Endodermal cell (in vitro differentiated cells): Measurements from ENCODE around the gene LRIG1. TPM values are rescaled to one million over a fixed set of nuclear protein-coding genes. Genes with fewer than 3 reads are reported as not detected.

Source experiments
- DNase-seq: peaks from one replicate; pipeline ENCODE4 v3.0.0-alpha.2; 2017
- H3K27ac ChIP-seq: 2 replicates; pipeline ENCODE4 v1.5.1; 2013; ENCODE audit warnings: mild to moderate bottlenecking, low read depth, low read length, moderate library complexity
- H3K27me3 ChIP-seq: 2 replicates; pipeline ENCODE4 v1.6.1; 2013; ENCODE audit warnings: mild to moderate bottlenecking, low read length, moderate library complexity; ENCODE audit not compliant: insufficient read depth, control insufficient read depth, poor library complexity, severe bottlenecking
- H3K36me3 ChIP-seq: 2 replicates; pipeline ENCODE4 v1.7.0; 2013; ENCODE audit warnings: mild to moderate bottlenecking, low read length, moderate library complexity; ENCODE audit not compliant: control insufficient read depth, insufficient read depth
- H3K4me1 ChIP-seq: one replicate; pipeline ENCODE4 v1.7.0; 2013; ENCODE audit warnings: low read length; ENCODE audit not compliant: control insufficient read depth, insufficient read depth
- H3K4me3 ChIP-seq: 2 replicates; pipeline ENCODE4 v1.5.1; 2013; ENCODE audit warnings: mild to moderate bottlenecking, low read length, moderate library complexity
- H3K9ac ChIP-seq: 2 replicates; pipeline ENCODE4 v1.6.1; 2013; ENCODE audit warnings: mild to moderate bottlenecking, low read length, moderate library complexity; ENCODE audit not compliant: poor library complexity, severe bottlenecking; ENCODE audit errors: extremely low read depth
- H3K9me3 ChIP-seq: 2 replicates; pipeline ENCODE4 v1.6.1; 2013; ENCODE audit warnings: mild to moderate bottlenecking, low read length, moderate library complexity; ENCODE audit not compliant: control insufficient read depth
- H3K27ac Mint-ChIP-seq: 2 replicates; pipeline ENCODE4 v1.8.0; 2020; ENCODE audit warnings: mixed read lengths
- H3K27me3 Mint-ChIP-seq: 2 replicates; pipeline ENCODE4 v1.8.0; 2021; ENCODE audit warnings: mild to moderate bottlenecking, mixed read lengths; ENCODE audit not compliant: insufficient read depth
- H3K36me3 Mint-ChIP-seq: 2 replicates; pipeline ENCODE4 v1.8.0; 2020; ENCODE audit warnings: low read depth, mixed read lengths
- H3K4me1 Mint-ChIP-seq: 2 replicates; pipeline ENCODE4 v1.8.0; 2020; ENCODE audit warnings: mixed read lengths
- H3K4me3 Mint-ChIP-seq: 2 replicates; pipeline ENCODE4 v1.8.0; 2020; ENCODE audit warnings: mild to moderate bottlenecking, moderate library complexity, mixed read lengths
- H3K9me3 Mint-ChIP-seq: 2 replicates; pipeline ENCODE4 v1.8.0; 2020; ENCODE audit warnings: mild to moderate bottlenecking, mixed read lengths
- CTCF ChIP-seq: fragments of 200-600 bp; sonication (generic); conservative IDR thresholded peaks from 2 replicates; pipeline ENCODE4 v1.5.0; 2021; ENCODE audit warnings: antibody characterized with exemption, mild to moderate bottlenecking
- WGBS, 2 experiments: methylation state at CpG; one replicate each; pipeline versions ENCODE4 v1.1.5 to v1.1.7; 2013; ENCODE audit warnings: missing lambda C conversion rate in 2 of 2, mixed read lengths in 1 of 2; ENCODE audit not compliant: insufficient coverage in 1 of 2, insufficient read length in 1 of 2; 5-methylcytosine and 5-hydroxymethylcytosine counted together
- total RNA-seq, 2 donors: library from RNA; stranded (reverse); fragmentation: NEBNext Ultra II Directional in 1 of 2; extraction: Animal tissue kit (Norgen Biotek cat#: 25700) in 1 of 2; gene quantifications; 2 replicates in 1 of 2; 3 replicates in 1 of 2; pipeline ENCODE4 v1.2.1, GENCODE V29; 2021

Gene LRIG1
- total RNA-seq, 2 donors from 2014 or later, result 37.5 to 42.3 TPM

GRCh38 chr3:66406163-66406562, 94.7 kb downstream of the LRIG1 start:
- Mint-ChIP-seq H3K9me3 (no peaks in the 10 kb centered on the region), H3K4me3 (no peak overlapping the region), H3K36me3 (peaks cover 72% of the 10 kb centered on the region), H3K27me3 (no peaks in the 10 kb centered on the region), H3K27ac (no peak overlapping the region), H3K4me1 (peaks cover 27% of the 10 kb centered on the region)
- Histone ChIP-seq H3K27ac (peak overlapping the region; percentile 53), H3K9ac (no peak overlapping the region), H3K4me1 (no peaks in the 10 kb centered on the region), H3K4me3 (no peak overlapping the region), H3K27me3 (no peaks in the 10 kb centered on the region), H3K9me3 (no peaks in the 10 kb centered on the region), H3K36me3 (peaks cover 86% of the 10 kb centered on the region)
- 81 to 92% methylated on average over 5 of the region's 5 CpGs for WGBS, 2 experiments
- no peak for DNase-seq
- no peak for TF ChIP-seq CTCF

- Mint-ChIP-seq H3K27me3 (no peaks in the 10 kb centered on the region), H3K36me3 (peaks cover 68% of the 10 kb centered on the region), H3K4me1 (peaks cover 31% of the 10 kb centered on the region), H3K27ac (no peak overlapping the region), H3K9me3 (no peaks in the 10 kb centered on the region), H3K4me3 (no peak overlapping the region)
- peak overlapping the region; percentile 53 for H3K27ac ChIP-seq
- no peaks in the 10 kb centered on the region for H3K4me1 ChIP-seq
- H3K36me3 ChIP-seq, result peaks cover 84% of the 10 kb centered on the region
- H3K9ac ChIP-seq, result no peak overlapping the region
- 96 to 100% methylated on average over 4 to 11 of the region's 11 CpGs for WGBS, 2 experiments
- DNase-seq, result peak; percentile 58
- H3K27me3 ChIP-seq, result no peaks in the 10 kb centered on the region
- no peak for TF ChIP-seq CTCF
- no peak overlapping the region for H3K4me3 ChIP-seq
- no peaks in the 10 kb centered on the region for H3K9me3 ChIP-seq
Measured at GRCh38 chr3:66405701-66406091, 95.1 kb downstream of the LRIG1 start.

GRCh38 chr3:66404903-66405700, 95.7 kb downstream of the LRIG1 start:
- peak overlapping the region; percentile 42 for H3K27ac ChIP-seq

More at GRCh38 chr3:66404903-66405700, 95.7 kb downstream of the LRIG1 start:
- Histone ChIP-seq H3K36me3 (peaks cover 84% of the 10 kb centered on the region), H3K4me1 (no peaks in the 10 kb centered on the region), H3K4me3 (no peak overlapping the region), H3K9ac (no peak overlapping the region), H3K9me3 (no peaks in the 10 kb centered on the region), H3K27me3 (no peaks in the 10 kb centered on the region)
- Mint-ChIP-seq H3K27ac (peak overlapping the region; percentile 64), H3K27me3 (no peaks in the 10 kb centered on the region), H3K4me1 (peaks cover 31% of the 10 kb centered on the region), H3K9me3 (no peaks in the 10 kb centered on the region), H3K4me3 (no peak overlapping the region), H3K36me3 (peaks cover 65% of the 10 kb centered on the region)
- 95 to 99% methylated on average over 22 to 32 of the region's 32 CpGs for WGBS, 2 experiments
- peak; percentile 38 for DNase-seq
- no peak for TF ChIP-seq CTCF
